ENCODE results near the gene TRIP13. TPM values are rescaled to one million over a fixed set of nuclear protein-coding genes. Genes with fewer than 3 reads are reported as not detected.

TRIP13 gene
- total and polyA plus RNA-seq, 2 of the 13 experiments (the other 11 are each of a cell fraction or from before 2014, with no cell fraction given): 13.5 to 33.0 TPM

DNA sequence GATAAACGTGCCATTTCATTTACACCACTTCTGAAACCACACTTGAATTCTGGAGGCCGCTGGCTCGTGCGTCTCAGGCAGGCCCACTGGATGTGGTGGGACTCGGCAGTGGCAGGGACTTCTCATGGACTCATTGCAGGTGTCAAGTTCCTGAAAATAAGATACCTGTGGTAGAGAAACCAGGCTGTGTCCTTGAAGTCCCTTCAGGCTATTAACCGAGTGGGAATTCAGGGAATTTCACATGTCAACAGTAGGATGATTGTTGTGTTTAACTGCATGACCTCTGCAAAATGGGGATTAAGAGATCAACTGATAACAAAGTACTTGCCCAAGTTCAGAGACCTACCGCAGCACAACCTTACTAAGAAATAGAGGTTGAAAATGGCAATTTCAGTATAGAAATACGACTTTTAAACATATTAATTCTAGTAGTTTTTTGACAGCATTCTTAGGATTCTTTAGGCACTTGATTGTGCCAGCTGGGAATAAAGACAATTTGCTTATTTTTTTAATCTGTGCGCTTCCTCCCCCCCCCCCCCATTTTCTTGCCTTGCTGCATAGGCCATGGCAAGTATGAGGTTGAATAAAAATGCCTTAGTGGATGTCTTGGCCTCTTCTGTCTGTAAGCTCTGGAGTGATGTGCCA lies 26.8 kb downstream of the TRIP13 start (continued):
- TF ChIP-seq ZNF205 (CRISPR knock-in tag; IDR thresholded peaks at IDR 0.05) (peak; percentile 63; the same call in 1 of the 2 replicates), HMG20A (CRISPR knock-in tag; IDR thresholded peaks at IDR 0.05; ENCODE audit: borderline replicate concordance) (peak; percentile 99), MATR3 (CRISPR knock-in tag; IDR thresholded peaks at IDR 0.05) (no peak), AHR (CRISPR knock-in tag; IDR thresholded peaks at IDR 0.05) (no peak), NFE2L1 (CRISPR knock-in tag; IDR thresholded peaks at IDR 0.05; ENCODE audit: borderline replicate concordance) (no peak), ZFP91 (CRISPR knock-in tag; IDR thresholded peaks at IDR 0.05; ENCODE audit: borderline replicate concordance) (no peak), ZNF260 (CRISPR knock-in tag; IDR thresholded peaks at IDR 0.05; ENCODE audit: borderline replicate concordance, low read depth) (no peak), REL (CRISPR knock-in tag; conservative IDR thresholded peaks at IDR 0.05) (no peak), ZNF547 (CRISPR knock-in tag; IDR thresholded peaks at IDR 0.05) (no peak), NR2F6 (IDR thresholded peaks at IDR 0.05) (peak; percentile 96), NR2F6 (CRISPR knock-in tag; IDR thresholded peaks at IDR 0.05) (peak; percentile 98), ZNF350 (CRISPR knock-in tag; IDR thresholded peaks at IDR 0.05; ENCODE audit: borderline replicate concordance, low read depth) (no peak), BRD4 (CRISPR knock-in tag; IDR thresholded peaks at IDR 0.05) (no peak), ZNF407 (CRISPR knock-in tag; IDR thresholded peaks at IDR 0.05; ENCODE audit: not compliant biosample characterization) (no peak)
- TF ChIP-seq, protein P1, sequence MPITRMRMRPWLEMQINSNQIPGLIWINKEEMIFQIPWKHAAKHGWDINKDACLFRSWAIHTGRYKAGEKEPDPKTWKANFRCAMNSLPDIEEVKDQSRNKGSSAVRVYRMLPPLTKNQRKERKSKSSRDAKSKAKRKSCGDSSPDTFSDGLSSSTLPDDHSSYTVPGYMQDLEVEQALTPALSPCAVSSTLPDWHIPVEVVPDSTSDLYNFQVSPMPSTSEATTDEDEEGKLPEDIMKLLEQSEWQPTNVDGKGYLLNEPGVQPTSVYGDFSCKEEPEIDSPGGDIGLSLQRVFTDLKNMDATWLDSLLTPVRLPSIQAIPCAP (CRISPR knock-in tag; IDR thresholded peaks at IDR 0.05; ENCODE audit: low read depth): no peak
- TF ChIP-seq, protein P2, sequence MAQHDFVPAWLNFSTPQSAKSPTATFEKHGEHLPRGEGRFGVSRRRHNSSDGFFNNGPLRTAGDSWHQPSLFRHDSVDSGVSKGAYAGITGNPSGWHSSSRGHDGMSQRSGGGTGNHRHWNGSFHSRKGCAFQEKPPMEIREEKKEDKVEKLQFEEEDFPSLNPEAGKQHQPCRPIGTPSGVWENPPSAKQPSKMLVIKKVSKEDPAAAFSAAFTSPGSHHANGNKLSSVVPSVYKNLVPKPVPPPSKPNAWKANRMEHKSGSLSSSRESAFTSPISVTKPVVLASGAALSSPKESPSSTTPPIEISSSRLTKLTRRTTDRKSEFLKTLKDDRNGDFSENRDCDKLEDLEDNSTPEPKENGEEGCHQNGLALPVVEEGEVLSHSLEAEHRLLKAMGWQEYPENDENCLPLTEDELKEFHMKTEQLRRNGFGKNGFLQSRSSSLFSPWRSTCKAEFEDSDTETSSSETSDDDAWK (CRISPR knock-in tag; IDR thresholded peaks at IDR 0.05): no peak
- TF ChIP-seq, protein P3, sequence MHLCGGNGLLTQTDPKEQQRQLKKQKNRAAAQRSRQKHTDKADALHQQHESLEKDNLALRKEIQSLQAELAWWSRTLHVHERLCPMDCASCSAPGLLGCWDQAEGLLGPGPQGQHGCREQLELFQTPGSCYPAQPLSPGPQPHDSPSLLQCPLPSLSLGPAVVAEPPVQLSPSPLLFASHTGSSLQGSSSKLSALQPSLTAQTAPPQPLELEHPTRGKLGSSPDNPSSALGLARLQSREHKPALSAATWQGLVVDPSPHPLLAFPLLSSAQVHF (CRISPR knock-in tag; IDR thresholded peaks at IDR 0.05): no peak

All from HepG2 (cell line).